ENCODE results near the gene DYNC1H1.

The DYNC1H1 gene

DNA sequence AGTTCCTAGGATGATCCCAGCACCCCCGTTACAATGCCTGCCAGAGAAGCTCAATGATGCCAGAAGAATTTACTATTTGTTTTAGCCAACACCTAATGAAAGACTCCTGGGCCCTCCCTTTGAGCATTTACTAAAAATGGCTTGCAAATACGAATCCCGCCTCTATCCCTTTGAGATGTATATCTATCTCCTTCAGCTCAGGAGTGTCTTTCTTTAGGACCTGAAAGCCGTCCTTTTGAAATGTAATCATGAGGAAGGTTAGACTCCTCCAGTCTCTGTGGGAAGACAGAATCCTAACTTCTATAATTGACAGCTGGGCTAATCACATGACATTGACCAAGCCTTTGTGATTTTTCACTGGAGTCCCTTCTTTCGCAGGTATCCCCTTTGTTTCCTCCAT, 19.2 kb upstream of the DYNC1H1 start:
- DNase-seq: no peak

DNA sequence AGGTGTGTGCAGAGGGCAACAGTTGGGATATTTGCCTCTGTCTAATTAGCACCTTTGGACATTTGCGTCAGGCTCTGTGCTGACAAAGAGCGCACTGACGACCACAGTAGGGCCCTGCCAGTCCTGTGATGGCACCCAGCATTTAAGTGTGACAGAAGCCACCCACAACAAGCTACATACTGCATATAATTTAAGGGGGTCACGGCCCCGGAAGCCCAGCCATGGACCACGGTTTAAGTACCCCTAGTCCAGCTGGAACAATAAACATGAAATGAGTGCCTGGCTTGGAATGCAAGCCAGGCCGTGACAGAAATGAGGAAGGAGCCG, 16.8 kb upstream of the DYNC1H1 start:
- DNase-seq: peak in 2 of 5 experiments; percentile 11 to 39

DNA sequence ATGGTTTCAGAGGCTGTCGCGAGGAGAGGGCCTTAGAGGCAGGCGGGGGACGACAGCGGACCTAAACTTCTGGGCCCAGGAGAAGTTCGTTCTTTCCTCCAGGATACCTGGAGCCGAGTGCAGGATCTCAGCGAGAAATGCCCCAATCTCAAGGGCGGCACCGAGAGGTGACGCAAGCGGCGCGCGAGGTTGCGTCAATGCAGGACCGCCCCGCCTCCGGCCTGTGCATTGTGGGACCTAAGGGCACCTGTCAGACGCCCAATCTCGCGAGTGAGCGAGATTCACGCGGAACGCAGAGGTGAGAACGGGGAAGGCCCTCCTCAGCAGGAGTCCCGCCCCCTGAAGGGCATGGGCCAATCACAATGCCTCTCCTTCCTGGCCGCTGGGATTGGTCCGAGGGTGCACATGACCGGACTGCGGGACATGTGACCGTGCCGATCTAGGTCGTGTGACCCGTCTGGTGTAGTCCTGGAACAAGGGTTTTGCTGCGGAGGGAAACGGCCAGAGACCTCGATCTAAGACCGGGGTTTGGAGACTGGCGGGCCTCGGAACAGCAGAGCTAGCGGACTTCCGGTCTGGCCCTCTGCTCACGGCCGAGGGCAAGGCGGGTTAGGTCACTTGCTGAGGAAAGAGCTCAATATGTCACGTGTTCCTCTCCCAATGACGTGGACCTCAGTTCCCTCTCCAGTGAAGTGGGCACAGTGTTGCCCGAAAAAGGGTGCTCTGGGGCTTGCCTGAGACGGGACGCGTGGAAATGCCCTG, 16.3 kb upstream of the DYNC1H1 start:
- DNase-seq: peak; percentile 96 to 100 (median 100)

DNA sequence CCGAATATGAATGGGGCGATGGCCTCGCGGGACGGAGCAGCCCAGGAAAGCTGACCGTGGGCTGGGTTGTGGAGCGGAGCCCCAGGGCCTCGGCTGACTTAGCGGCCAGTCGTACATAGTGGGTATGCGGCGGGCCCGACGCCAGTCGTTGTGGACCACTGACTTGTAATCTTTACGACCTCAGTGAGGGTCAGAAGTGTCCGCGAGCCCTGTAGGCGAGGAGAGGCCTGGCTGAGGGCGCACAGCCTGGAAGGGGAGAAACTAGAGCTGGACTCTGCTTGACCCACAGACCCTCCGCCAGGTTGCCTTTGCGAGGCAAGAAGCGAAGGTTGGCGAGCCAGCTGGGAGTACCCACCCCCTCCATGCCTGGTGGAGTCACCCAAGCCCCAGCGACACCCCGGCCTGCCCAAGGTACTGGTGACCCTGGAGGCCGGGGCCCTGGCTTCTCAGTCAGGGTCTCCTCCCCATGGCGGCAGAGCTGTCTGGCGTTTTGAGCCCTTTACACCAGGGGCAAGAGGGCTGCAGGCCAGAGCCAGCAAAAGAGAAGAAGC, 15.6 kb upstream of the DYNC1H1 start:
- no peak for DNase-seq

DNA sequence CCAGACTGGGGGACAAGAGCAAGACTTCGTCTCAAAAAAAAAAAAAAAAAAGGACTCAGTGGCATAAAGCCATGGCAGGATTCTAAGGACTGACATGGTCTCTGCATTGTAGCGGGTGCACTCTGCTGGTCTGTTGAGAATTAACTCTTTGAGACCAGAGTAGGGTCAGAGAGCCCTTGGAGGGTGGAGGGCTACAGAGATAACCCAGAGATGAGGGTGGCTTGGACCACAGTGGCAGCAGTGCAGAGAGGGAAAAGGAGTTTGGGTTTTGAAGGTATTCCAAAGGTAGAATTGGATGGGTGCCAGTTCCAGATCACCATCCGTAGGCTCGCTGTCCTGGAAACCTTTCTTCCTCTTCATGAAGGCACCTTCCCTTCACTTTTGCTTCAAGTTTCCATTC, 14.3 kb upstream of the DYNC1H1 start:
- DNase-seq: no peak

DNA sequence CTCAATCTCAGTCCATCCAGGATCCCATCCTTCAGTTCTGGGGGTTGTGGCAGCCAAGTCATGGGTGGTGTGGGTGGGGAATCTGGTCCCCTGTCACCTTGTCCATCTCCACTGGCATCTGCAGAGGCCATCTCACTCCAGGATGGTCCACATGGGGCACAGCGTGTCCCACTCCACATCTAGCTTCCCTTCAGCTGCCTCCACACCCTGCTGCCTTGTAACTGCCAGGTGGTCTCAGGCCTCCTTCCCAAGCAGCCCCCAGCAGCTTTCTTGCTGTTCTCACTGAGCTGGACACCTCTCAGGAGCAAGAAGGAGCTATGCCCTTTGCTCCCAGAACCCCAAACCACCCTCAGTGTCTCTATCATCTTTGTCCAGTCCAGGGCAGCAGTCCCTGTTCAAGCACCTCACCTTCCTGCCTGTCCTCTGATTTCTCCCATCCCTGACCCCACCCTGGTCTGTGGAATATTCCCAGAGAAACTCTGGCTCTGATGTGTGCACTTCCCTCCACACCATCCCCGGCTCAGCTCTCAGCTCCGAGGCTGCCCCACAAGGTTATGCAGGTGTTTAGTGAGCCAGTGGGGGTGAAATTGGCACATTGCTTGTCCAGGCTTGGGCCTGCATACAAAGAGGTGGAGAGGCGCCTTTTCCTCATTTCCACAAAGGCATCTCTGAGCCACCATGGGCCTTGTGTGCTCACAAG, 13.7 kb upstream of the DYNC1H1 start:
- no peak for DNase-seq

DNA sequence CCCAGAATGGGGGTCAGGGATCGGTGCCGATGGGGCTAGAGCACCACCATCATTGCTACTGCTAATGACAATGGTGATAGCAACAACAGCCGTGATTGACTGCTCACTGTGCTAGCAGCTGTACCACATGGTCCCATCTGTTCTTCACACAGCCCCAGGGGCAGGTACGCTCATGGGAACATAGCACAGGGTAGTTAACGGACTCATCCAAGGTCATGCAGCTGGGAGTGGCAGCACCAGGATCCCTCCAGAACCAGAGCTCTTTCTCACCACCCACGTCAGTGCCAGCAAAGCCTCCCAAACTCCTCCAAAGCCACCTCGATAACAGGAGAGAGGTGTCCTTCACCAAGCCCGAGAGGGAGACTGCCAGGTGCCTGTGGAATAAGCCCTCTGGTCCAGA, 11.2 kb upstream of the DYNC1H1 start:
- DNase-seq: no peak

DNA sequence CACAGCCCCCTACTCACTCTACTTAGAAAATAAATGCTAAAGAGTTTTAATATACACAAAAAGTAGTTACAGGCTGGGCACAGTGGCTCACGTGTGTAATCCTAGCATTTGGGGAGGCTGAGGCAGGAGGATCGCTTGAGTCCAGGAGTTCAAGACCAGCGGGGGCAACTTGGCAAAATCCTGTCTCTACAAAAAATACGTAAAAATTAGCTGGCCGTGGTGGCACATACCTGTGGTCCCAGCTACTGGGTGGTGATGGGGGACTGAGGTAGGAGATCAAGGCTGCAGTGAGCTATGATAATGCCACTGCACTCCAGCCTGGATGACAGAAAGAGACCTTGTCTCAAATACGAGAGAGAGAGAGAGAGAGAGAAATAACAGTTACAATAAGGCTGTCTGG, 9.9 kb upstream of the DYNC1H1 start:
- DNase-seq: no peak

DNA sequence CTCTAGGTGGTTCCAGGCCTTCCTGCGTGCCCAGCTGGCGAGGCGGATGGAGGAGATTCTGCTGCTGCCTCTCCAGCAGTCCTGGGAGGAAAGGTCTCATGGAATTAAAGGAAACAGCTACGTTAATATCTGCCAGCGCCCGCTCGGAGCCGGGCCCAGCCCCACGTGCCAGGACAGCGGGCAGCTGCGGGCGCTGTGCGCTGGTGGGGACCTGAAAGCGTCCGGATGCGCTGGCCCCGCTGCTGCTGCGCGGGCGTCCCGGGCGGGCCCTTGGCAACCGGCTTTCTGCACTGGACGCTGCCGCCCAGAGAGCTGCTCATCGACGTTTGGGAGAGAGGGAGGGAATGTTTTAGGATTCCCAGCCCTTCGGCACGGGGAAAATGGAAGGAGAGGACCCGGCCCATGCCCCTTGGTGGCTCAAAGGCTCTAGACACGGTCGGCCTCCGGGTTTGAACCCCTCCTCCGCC, 8.6 kb upstream of the DYNC1H1 start:
- DNase-seq: no peak

DNA sequence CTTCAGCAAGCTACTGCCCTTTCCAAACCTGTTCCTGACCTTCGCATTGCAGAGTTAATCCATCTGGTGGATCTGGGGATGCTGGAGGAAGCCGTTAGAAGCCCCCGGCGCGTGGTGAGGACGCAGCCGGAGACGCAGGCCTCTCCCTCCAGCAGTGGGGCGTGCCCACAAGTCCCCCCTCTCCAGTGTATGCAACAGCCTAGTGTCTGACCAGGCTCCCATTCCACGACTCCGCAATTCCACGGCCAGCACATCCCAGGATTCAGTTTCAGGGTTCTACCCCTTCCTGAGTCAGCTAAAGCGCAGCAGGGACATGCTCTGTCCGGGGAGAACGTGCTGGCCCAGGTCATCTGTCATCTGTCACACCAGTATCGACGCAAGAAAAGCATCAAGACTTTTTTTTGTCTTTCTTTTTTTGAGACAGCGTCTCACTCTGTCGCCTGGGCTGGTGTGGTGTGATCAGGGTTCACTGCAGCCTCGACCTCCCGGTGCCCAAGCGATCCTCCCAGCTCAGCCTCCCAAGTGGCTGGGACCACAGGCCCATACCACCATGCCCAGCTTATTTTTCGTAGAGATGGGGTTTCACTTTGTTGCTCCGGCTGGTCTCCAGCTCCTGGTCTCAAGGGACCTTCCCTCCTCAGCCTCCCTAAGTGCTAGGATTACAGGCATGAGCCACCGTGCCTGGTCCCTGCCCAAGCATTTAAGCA, 8.0 kb upstream of the DYNC1H1 start:
- DNase-seq: no peak

DNA sequence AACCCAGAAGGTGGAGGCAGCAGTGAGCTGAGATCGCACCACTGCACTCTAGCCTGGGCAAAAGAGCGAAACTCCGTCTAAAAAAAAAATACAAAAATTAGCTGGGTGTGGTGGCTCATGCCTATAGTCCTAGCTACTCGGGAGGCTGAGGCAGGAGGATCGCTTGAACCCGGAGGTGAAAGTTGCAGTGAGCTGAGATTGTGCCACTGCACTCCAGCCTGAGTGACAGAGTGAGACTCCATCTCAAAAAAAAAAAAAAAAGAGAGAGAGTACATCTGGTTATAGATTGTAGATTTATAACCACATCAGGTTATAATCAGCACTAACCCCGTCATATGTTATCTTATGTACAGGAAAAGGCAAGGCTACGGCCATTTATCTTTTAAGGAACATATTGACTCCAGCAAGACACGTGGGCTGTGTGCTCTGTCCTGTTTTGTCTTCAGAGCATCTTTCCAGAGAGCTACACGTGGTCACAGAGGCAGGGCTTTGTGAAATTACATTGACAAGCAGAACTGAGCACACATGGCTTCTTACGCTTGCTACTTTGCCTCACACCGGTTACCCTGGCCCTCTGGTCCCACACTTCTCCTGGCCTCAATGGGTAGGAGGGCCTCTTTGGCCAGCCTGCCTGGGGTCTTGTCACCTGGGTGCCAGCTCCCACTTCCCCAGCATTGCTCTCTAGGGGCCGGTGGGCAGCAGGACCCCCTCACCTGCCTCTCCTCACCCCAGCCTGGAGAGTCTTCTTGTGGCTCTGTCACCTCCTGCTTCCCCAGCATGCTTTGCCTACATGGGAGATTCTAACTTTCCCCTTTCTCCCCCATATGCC, 6.8 kb upstream of the DYNC1H1 start:
- DNase-seq: no peak

DNA sequence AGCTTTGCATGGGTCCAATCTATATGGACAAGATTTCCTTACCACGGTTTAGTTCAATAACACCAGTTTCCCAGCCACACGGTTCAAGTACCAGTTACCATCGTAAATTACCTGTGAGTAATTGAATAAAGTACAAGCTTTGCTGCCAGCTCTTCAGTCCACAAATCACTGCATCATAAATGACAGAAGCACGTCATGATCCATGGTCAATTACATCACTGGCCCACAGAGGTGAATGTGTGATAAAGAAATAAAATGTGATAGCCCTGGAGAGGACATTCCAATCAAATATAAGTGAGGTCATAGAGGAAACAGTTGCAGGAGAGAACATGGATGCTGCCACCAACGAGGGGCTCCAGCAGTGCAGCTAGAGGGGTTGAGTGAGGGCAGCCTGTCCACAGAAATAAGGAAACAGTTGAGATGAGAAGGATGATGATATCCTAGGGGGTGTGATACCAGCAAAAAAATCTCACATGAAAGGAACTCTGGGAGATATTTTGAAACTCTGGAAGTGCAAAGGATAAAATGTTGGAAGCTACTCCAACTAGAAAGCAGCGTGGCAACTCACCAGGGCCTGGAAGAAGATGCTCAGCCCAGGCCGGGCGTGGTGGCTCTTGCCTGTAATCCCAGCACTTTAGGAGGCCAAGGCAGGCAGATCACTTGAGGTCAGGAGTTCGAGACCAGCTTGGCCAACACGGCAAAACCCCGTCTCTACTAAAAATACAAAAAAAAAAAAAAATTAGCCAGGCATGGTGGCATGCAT, 5.8 kb upstream of the DYNC1H1 start:
- no peak for DNase-seq

DNA sequence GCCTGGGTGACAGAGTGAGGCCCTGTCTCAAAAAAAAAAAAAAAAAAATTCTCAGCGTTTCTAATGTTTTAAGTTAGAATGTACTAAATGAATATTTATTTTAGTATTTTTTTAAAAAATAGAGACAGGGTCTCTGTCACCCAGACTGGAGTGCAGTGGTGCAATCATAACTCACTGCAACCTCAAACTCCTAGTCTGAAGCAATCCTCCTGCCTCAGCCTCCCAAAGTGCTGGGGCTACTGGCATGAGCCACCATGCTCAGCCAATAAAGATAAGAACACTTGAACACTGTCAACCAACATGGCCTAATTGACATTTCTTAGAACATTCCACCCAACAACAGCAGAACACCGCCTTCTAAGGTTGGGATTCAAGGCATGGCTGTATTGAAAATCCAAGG, 5.1 kb upstream of the DYNC1H1 start:
- no peak for DNase-seq

DNA sequence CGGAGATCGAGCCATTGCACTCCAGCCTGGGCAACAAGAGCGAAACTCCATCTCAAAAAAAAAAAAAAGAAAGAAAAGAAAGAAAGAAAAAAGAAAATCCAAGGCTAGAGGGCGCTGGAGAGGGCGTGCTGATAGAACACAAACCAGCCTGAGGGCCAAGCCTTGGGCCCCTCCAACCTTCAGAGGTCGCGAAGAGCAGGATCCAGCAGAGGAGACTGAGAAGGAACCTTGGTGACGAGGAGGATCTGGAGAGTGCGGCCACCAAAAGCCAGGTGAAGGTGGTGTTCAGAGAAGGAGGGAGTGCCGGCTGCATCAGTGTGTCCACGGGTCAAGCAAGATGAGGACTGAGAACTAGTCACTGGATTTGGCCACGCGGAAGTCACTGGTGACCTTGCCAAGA, 4.1 kb upstream of the DYNC1H1 start:
- peak in 1 of 5 experiments; percentile 41 for DNase-seq

DNA sequence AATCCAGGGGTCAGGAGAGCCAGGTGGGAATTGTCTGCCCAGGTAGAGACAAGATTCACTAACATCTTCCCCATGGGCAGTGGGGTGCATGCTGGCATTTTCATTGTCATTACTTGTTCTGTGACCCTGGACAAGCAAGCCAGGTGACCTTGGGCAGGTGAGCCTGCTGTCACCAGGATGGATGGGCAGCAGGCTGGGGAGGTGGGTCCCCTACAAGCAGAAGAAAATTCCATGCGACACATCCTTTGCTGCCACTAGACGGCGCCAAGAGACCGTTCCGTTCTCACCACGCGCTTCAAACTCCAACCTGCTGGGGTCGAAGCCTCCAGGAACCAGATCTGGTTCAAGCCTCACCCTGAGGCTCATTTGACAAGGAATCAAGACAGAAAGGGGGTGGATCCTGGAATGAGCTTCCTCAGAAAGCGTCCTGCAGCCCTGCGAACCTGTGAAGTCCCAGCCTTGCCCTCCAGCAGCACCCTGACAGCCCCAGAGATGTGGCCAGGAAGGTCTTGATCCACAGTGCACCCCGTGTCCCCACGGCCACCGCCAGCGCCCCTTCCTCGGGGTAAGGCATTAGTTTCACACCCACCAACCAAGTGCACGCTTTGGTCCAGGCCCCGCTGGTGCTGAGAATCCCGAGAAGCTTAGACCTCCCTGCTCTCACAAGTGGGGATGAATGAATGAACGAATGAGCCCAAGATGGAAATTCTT, 3.2 kb upstream of the DYNC1H1 start:
- peak; percentile 30 to 84 (median 61) for DNase-seq

DNA sequence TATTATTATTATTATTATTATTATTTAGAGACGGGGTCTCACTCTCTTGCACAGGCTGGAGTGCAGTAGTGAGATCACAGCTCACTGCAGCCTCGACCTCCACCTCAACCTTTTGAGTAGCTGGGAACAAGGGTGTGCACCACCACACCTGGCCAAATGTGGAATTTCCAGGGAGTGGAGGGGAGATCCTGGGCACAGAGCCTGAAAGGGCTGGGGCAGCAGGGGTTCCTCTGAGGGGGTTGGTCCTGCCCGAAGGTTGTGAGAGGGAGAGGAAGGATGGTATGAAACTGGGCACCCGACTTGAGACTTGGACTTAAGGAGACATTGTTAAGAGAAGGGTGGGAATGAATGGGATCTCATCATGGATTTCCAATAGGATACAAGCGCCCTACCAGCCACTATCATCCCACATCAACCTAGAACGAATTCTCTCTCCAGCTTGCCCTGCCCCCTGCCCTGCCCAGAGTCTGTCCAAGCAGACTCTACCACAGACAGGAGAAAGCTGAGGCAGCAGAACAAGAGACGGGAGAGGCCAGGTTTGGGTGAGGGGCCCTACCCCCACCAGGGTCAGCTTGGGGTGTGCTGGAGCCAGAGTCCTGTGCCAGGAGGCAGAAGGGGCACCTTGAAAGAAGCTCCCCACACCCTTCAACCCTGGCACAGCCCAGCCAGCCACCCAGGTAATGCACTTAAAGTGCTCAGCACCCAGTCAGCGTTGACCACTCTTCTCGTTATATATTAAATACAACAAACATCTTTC, 2.4 kb upstream of the DYNC1H1 start:
- DNase-seq: no peak

DNA sequence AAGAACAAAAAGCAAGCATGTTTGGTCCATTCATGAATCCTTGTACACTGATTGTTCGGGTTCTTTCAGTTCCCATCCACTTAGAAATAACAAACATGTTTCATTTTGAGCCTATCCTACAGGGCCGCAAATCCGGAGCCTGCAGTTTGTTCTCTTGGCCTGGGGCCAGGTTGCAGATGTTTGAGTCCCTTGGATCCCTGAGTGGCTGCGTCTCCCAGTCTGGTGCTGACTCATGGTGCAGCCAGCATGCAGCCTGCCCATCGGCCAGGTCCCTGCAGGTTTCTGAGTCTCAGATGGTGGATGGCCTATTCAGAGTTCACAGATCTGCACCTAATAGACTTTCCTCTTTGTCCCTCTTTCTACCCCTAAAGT, 1.9 kb upstream of the DYNC1H1 start:
- DNase-seq: no peak

DNA sequence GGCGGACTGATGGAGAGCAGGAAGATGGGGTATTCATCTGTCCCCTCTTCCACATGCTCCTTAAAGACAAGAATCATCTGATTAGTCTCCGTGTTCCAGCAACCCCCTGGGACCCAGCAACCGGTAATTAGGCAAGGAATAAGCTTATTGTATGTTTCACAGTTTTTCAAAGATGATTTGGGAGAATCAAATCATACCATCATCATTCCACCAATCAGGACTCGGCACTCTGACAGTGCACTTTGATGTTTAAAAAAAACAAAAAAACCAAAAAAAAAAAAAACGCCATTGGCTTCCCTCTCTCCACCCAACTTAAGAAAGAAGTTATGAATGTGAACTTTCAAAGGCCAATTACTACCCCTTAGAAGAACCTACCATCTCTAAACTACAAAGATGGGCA, 1.3 kb upstream of the DYNC1H1 start:
- DNase-seq: no peak

DNA sequence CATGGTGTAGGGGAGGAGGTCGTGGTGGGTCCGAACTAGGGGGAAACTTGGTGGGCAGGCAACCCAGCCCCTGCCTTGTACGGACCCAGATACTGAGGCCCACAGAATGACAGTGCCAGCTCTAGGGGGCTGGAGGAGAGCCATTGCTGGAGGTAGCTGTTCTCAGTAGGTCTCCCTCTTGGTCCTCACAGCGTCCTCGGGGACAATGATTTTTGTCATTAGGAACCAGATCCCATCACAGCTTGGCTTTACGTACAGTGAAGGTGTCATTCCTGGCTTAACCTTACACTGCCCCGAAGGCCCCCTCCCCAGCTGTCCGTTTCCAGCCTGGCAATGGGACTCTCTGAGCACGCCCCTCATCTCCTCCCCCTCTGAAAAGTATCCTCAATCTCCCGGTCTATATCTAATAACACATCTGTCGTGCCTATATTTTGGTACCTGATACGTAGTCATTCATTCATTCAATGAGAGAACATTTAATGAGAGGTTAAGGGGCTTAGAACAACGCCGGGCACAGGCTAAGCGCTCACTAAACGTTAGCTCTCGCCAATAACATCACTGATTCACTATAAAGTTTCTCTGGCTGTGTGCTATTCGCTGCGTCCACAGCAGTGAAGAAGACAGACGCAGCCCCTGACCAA, 597 bp upstream of the DYNC1H1 start:
- DNase-seq: no peak

DNA sequence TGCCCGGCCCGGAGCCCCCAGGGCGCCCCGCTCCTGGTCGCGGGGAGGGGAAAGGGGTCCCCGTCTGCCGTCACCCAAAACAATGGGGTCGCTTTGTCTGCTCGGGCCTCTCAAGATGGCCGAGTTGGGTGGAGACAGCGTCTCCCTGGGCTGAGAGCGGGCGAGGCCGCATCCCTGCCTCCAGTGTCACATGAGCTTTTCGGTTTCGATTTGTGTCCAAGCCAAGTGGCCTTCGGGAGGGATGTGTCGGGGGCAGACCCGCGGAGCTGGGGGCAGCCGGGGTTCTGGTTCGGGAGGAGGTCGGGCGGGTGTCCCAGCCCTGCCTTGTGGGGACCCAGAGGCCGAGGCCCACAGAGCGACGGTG, 790 bp downstream of the DYNC1H1 start:
- DNase-seq: peak; percentile 25 to 82 (median 50)

Measured in T-helper 2 cell (primary cell).